OCI-LY3 (cell line): ENCODE data around the gene PPP1R37.

Experiments used
- H2AFZ ChIP-seq: fragments of 200-600, 300-600 bp; shearing (Covaris generic); 2 replicates; pipeline ENCODE4 v1.6.0; 2014; ENCODE audit warnings: antibody characterized with exemption, low read depth, low read length
- H3K27ac ChIP-seq: fragments of 200-600, 300-600 bp; sonication (generic); 2 replicates; pipeline ENCODE4 v1.5.1; 2014; ENCODE audit warnings: mild to moderate bottlenecking, low read length, moderate library complexity, mixed read lengths
- H3K27me3 ChIP-seq: fragments of 200-600, 300-600 bp; sonication (generic); 2 replicates; pipeline ENCODE4 v1.6.1; 2014; ENCODE audit warnings: low read depth, low read length, mixed read lengths
- H3K36me3 ChIP-seq: fragments of 200-600, 300-600 bp; sonication (generic); replicated peaks from 2 replicates; pipeline ENCODE3; 2014; ENCODE audit warnings: low read depth, low read length, mixed read lengths
- H3K4me1 ChIP-seq: fragments of 300-600, 200-600 bp; sonication (generic); 2 replicates; pipeline ENCODE4 v1.6.1; 2014; ENCODE audit warnings: low read length, mixed read lengths
- H3K4me2 ChIP-seq: fragments of 200-600, 300-600 bp; sonication (generic); 2 replicates; pipeline ENCODE4 v1.6.1; 2014; ENCODE audit warnings: low read length, mixed read lengths
- H3K4me3 ChIP-seq: fragments of 300-600, 200-600 bp; sonication (generic); 2 replicates; pipeline ENCODE4 v1.5.1; 2014; ENCODE audit warnings: antibody characterized with exemption, mild to moderate bottlenecking, low read length, moderate library complexity
- H3K79me2 ChIP-seq: fragments of 300-600, 200-600 bp; shearing (Covaris generic); 2 replicates; pipeline ENCODE4 v1.6.1; 2014; ENCODE audit warnings: mild to moderate bottlenecking, low read length, mixed read lengths
- H3K9ac ChIP-seq: fragments of 300-600, 200-600 bp; shearing (Covaris generic); 2 replicates; pipeline ENCODE4 v1.6.0; 2014; ENCODE audit warnings: mild to moderate bottlenecking, low read length, moderate library complexity
- H3K9me3 ChIP-seq: fragments of 200-600, 300-600 bp; shearing (Covaris generic); 2 replicates; pipeline ENCODE4 v1.6.1; 2014; ENCODE audit warnings: low read length, mixed read lengths; ENCODE audit not compliant: insufficient read depth
- H4K20me1 ChIP-seq: fragments of 200-600, 300-600 bp; sonication (generic); 2 replicates; pipeline ENCODE4 v1.6.1; 2016; ENCODE audit warnings: low read length, mixed read lengths; ENCODE audit not compliant: insufficient read depth
- EZH2phosphoT487 ChIP-seq: fragments of 200-600 bp; shearing (Covaris generic); IDR thresholded peaks from 2 replicates; pipeline ENCODE4 v1.6.1; 2018; ENCODE audit warnings: antibody characterized with exemption, mixed run types, low read depth
- TF ChIP-seq, protein P1 (sequence below): fragments of 200-600, 300-600 bp; sonication (generic); IDR thresholded peaks from 2 replicates; pipeline ENCODE4 v1.5.1; 2014; ENCODE audit warnings: antibody characterized with exemption, low read length, low read depth

PPP1R37 gene

DNA sequence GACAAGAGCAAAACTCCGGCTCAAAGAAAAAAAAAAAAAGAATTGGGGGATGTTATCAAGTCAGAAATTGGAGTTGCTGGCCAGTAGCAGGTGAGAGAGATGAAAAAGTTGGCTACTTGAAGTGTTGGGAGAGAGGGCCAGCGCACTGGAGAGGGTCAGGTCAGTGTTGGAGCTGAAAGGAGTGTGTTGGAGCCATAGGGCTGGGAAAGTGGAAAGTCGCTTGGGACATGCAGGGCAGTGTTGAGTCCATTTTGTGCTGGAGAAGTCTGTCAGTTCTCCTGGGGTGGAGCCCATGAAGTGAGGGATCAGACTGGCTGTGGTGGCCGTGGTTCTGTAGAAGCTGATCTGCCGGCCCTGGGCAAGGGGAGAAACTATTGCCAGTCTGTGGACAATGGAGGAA, 1.7 kb downstream of the PPP1R37 start:
- Histone ChIP-seq H3K36me3 (peaks cover 23% of the 10 kb centered on the region), H3K27me3 (no peaks in the 10 kb centered on the region), H2AFZ (no peak overlapping the region), H3K4me1 (peaks cover 19% of the 10 kb centered on the region), H4K20me1 (peaks cover 52% of the 10 kb centered on the region), H3K4me3 (no peak overlapping the region), H3K79me2 (peaks cover 68% of the 10 kb centered on the region), H3K4me2 (peak overlapping the region; percentile 100), H3K27ac (no peak overlapping the region), H3K9ac (no peak overlapping the region), H3K9me3 (no peaks in the 10 kb centered on the region)
- TF ChIP-seq EZH2phosphoT487, result no peak
- TF ChIP-seq, protein P1, sequence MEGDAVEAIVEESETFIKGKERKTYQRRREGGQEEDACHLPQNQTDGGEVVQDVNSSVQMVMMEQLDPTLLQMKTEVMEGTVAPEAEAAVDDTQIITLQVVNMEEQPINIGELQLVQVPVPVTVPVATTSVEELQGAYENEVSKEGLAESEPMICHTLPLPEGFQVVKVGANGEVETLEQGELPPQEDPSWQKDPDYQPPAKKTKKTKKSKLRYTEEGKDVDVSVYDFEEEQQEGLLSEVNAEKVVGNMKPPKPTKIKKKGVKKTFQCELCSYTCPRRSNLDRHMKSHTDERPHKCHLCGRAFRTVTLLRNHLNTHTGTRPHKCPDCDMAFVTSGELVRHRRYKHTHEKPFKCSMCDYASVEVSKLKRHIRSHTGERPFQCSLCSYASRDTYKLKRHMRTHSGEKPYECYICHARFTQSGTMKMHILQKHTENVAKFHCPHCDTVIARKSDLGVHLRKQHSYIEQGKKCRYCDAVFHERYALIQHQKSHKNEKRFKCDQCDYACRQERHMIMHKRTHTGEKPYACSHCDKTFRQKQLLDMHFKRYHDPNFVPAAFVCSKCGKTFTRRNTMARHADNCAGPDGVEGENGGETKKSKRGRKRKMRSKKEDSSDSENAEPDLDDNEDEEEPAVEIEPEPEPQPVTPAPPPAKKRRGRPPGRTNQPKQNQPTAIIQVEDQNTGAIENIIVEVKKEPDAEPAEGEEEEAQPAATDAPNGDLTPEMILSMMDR, result no peak

DNA sequence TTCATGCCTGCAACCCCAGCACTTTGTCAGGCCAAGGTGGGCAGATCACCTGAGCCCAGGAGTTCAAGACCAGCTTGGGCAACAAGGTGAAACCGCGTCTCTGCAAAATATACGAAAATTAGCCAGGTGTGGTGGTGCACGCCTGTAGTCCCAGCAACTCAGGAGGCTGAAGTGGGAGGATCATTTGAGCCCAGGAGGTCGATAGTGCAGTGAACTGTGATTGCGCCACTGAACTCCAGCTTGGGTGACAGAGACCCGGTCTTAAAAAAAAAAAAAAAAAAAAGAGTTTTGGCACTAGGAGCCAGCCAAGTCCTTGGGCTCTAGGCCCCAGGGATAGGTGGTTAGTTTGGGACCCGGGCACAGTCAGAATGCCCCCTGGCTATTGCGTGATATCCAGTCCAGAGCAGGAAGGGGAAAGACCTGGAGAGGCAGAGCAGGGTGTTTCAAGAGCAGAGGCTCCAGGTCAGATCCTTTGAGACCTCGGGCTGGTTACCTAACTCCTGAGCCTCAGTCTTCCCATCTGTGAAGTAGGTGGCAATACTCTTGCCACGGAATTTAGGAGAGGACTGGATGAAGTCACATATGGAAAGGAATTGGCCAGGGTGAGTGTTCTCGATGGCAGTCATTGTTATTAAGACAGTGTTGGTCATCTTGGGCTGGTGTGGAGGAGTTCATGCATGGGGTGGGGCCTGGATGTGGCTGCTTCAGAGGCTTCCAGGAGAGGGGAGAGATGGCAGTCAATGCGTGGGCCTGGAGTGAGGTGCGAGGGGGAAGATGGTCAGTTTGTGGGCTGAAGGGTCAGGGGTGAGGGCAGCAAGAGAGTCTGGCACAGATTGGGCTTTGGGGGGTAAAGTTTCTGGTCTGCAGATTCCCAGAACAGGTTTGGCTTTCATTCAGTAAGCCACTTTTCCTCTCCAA, 2.8 kb downstream of the PPP1R37 start:
- Histone ChIP-seq H3K9me3 (no peaks in the 10 kb centered on the region), H2AFZ (no peak overlapping the region), H3K4me1 (peaks cover 19% of the 10 kb centered on the region), H3K27ac (no peak overlapping the region), H3K79me2 (peaks cover 78% of the 10 kb centered on the region), H3K4me2 (no peak overlapping the region), H3K36me3 (peaks cover 16% of the 10 kb centered on the region), H4K20me1 (peaks cover 61% of the 10 kb centered on the region), H3K4me3 (no peak overlapping the region), H3K9ac (no peak overlapping the region), H3K27me3 (no peaks in the 10 kb centered on the region)
- no peak for TF ChIP-seq EZH2phosphoT487
- TF ChIP-seq, protein P1, result no peak

DNA sequence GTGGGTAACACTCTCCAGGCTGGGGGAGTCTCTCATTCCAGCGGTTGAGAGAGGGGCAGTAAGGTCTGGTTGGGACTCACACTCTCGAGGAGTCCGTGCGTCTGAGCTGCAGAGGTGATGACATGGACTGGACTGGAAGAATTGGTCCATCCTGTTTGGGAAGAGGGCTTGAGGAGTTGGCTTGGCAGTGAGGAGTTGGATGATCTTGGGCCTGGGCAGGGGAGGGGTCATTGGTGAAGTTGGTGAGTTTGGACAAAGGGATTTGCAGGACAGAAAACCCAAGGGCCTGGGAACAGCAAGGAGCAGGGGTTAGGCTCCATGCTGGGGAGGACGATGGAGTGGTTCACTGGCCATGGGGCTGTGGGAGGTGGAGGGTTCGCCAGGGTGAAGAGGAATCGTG, 3.7 kb downstream of the PPP1R37 start:
- H3K9ac ChIP-seq, result no peak overlapping the region
- H4K20me1 ChIP-seq, result peaks cover 64% of the 10 kb centered on the region

DNA sequence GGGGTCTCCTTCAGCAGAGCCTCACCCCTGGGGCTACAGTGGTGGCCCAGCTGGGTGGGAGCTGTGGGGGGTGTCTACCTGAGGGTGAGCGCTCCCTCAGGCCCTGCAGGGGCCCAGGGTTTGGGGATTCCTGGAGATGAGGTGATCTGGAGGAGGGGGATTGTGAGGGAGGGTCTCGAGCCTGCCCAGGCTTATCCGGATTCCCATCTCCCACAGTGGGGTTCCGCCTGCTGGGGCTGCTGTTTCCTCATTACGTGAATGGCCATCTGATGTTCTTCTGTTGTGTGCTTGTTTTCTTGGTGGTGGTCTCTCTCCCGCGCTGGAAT, 4.4 kb downstream of the PPP1R37 start:
- peaks cover 3% of the 10 kb centered on the region for H3K36me3 ChIP-seq
- peaks cover 72% of the 10 kb centered on the region for H4K20me1 ChIP-seq
- TF ChIP-seq EZH2phosphoT487, result no peak
- TF ChIP-seq, protein P1, result no peak
- no peaks in the 10 kb centered on the region for H3K9me3 ChIP-seq
- H3K4me2 ChIP-seq, result no peak overlapping the region
- H3K9ac ChIP-seq, result no peak overlapping the region
- H3K79me2 ChIP-seq, result peaks cover 95% of the 10 kb centered on the region
- H3K27me3 ChIP-seq, result no peaks in the 10 kb centered on the region
- H3K27ac ChIP-seq, result no peak overlapping the region
- H3K4me1 ChIP-seq, result peaks cover 13% of the 10 kb centered on the region
- H2AFZ ChIP-seq, result no peak overlapping the region
- H3K4me3 ChIP-seq, result no peak overlapping the region

More for the DNA sequence above, 3.7 kb downstream of the PPP1R37 start:
- no peak overlapping the region for H3K27ac ChIP-seq
- no peaks in the 10 kb centered on the region for H3K27me3 ChIP-seq
- no peak overlapping the region for H3K4me3 ChIP-seq
- no peak overlapping the region for H2AFZ ChIP-seq
- no peaks in the 10 kb centered on the region for H3K9me3 ChIP-seq
- peaks cover 17% of the 10 kb centered on the region for H3K4me1 ChIP-seq
- TF ChIP-seq, protein P1, result no peak
- peaks cover 6% of the 10 kb centered on the region for H3K36me3 ChIP-seq
- peaks cover 88% of the 10 kb centered on the region for H3K79me2 ChIP-seq
- H3K4me2 ChIP-seq, result no peak overlapping the region
